ENCODE results near the gene COPS4. TPM values are rescaled to one million over a fixed set of nuclear protein-coding genes. Genes with fewer than 3 reads are reported as not detected.

COPS4 gene
- total and polyA plus RNA-seq, 2 of the 8 experiments (the other 6 are each of a cell fraction or from before 2014, with no cell fraction given): 14.9 to 28.3 TPM

DNA sequence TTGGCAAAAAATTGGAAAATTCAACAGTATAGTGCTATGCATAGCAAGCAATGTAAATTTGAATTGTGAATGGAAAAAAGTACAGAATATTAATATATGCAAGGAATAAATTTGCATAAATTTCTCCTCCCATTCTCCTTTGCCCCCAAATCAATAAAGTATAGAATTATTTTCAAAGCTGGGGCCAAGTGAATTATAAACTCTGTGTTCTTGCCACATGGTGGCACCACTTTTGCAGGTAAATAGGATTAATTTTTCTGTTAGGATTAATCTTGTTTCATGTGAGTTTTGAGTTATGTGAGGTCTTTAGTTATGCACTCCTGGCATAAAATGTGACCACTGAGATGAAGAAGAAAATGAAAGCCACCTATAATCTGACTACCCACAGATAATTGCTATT, 19.9 kb downstream of the COPS4 start:
- ChIA-PET POLR2A (ENCODE audit: partially characterized antibody) (no interaction called here), CTCF (ENCODE audit: partially characterized antibody) (interaction anchor here (0.9 to 1.5 kb wide), 6 partner anchors 10 to 226 kb away, joined by 3 to 4 read pairs (median 4); no protein-coding TSS in a partner anchor)
- Histone ChIP-seq H3K14ac (ENCODE audit: insufficient read length) (no peak overlapping the region), H3K4me1 (replicated peaks in 1 of 4; ENCODE audit: control insufficient read depth in 3 of 4, insufficient read depth in 4 of 4, low read length in 3 of 4) (no peaks in the 10 kb centered on the region), H3K4ac (replicated peaks; ENCODE audit: insufficient read length, low read depth, low read length) (no peak overlapping the region), H3K79me1 (ENCODE audit: low read depth, low read length) (no peaks in the 10 kb centered on the region), H2AK5ac (ENCODE audit: low read depth, low read length) (no peak overlapping the region), H3K36me3 (ENCODE audit: control insufficient read depth in 2 of 4, insufficient read depth in 4 of 4, low read length in 3 of 4) (peaks cover 0 to 6% (median 0%) of the 10 kb centered on the region in 4 experiments; a peak in 2 of 8 replicates), H2BK5ac (ENCODE audit: low read depth, low read length) (no peak overlapping the region), H4K8ac (ENCODE audit: extremely low read depth, insufficient read depth, low read length) (no peak overlapping the region), H3K27ac (ENCODE audit: low read depth, low read length) (no peak overlapping the region), H4K20me1 (replicated peaks in 1 of 2; ENCODE audit: control insufficient read depth in 1 of 2, insufficient read depth in 2 of 2, low read length in 2 of 2) (no peaks in the 10 kb centered on the region), H3K18ac (ENCODE audit: extremely low read depth, low read length) (no peak overlapping the region), H3K23ac (ENCODE audit: insufficient read length) (no peak overlapping the region), H2AFZ (ENCODE audit: low read length) (no peak overlapping the region), H2BK15ac (ENCODE audit: low read length) (no peak overlapping the region), H3K9ac (replicated peaks in 1 of 4; ENCODE audit: extremely low read depth in 1 of 4, low read depth in 3 of 4, low read length in 3 of 4) (no peak overlapping the region), H3K79me2 (ENCODE audit: control insufficient read depth in 1 of 2, insufficient read depth in 2 of 2, low read length in 2 of 2) (no peaks in the 10 kb centered on the region), H4K5ac (ENCODE audit: insufficient read length, low read depth, low read length) (no peak overlapping the region), H3K9me3 (ENCODE audit: insufficient read depth in 2 of 2, low read depth in 1 of 2, low read length in 1 of 2) (no peaks in the 10 kb centered on the region), H3K23me2 (ENCODE audit: low read depth, low read length) (no peaks in the 10 kb centered on the region), H2BK20ac (ENCODE audit: low read length) (no peak overlapping the region), H3K27me3 (replicated peaks in 1 of 4; ENCODE audit: control insufficient read depth in 3 of 4, extremely low read depth in 1 of 4, insufficient read depth in 3 of 4, low read length in 3 of 4) (no peaks in the 10 kb centered on the region), H2BK120ac (replicated peaks; ENCODE audit: low read depth, low read length) (no peak overlapping the region), H3K56ac (replicated peaks; ENCODE audit: insufficient read length, low read depth, low read length) (no peak overlapping the region), H4K91ac (replicated peaks; ENCODE audit: insufficient read length, low read length) (no peak overlapping the region), H2BK12ac (ENCODE audit: low read depth, low read length) (no peak overlapping the region), H3K4me3 (ENCODE audit: extremely low read depth in 1 of 4, insufficient read depth in 2 of 4, low read depth in 3 of 4, low read length in 4 of 4) (no peak overlapping the region), H3K4me2 (ENCODE audit: insufficient read depth in 1 of 2, low read depth in 2 of 2, low read length in 2 of 2) (no peak overlapping the region)
- FAIRE-seq: no peak
- TF ChIP-seq RBBP5 (IDR thresholded peaks at IDR 0.05; ENCODE audit: borderline replicate concordance, low read depth, low read length): no peak
- TF ChIP-seq EZH2 (IDR thresholded peaks at IDR 0.05; ENCODE audit: low read depth, low read length, severe bottlenecking): no peak
- TF ChIP-seq, protein P1, sequence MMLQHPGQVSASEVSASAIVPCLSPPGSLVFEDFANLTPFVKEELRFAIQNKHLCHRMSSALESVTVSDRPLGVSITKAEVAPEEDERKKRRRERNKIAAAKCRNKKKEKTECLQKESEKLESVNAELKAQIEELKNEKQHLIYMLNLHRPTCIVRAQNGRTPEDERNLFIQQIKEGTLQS (IDR thresholded peaks at IDR 0.05; ENCODE audit: insufficient read depth, low read depth, low read length): no peak
- TF ChIP-seq JUND (IDR thresholded peaks at IDR 0.05; ENCODE audit: low read length): no peak
- TF ChIP-seq TCF12 (IDR thresholded peaks at IDR 0.05; ENCODE audit: low read depth, low read length): no peak
- TF ChIP-seq EP300 (IDR thresholded peaks at IDR 0.05; ENCODE audit: borderline replicate concordance in 1 of 2, low read depth in 2 of 2, low read length in 2 of 2): no peak
- TF ChIP-seq RAD21 (IDR thresholded peaks at IDR 0.05 in 1 of 2, conservative IDR thresholded peaks at IDR 0.05 in 1 of 2; ENCODE audit: low read depth in 2 of 2, low read length in 2 of 2): peak; percentile 15 to 32
- no peak for TF ChIP-seq HDAC6 (IDR thresholded peaks at IDR 0.05; ENCODE audit: low read depth, low read length)
- no peak for TF ChIP-seq EGR1 (IDR thresholded peaks at IDR 0.05; ENCODE audit: borderline replicate concordance, low read depth, low read length)
- TF ChIP-seq, protein P2, sequence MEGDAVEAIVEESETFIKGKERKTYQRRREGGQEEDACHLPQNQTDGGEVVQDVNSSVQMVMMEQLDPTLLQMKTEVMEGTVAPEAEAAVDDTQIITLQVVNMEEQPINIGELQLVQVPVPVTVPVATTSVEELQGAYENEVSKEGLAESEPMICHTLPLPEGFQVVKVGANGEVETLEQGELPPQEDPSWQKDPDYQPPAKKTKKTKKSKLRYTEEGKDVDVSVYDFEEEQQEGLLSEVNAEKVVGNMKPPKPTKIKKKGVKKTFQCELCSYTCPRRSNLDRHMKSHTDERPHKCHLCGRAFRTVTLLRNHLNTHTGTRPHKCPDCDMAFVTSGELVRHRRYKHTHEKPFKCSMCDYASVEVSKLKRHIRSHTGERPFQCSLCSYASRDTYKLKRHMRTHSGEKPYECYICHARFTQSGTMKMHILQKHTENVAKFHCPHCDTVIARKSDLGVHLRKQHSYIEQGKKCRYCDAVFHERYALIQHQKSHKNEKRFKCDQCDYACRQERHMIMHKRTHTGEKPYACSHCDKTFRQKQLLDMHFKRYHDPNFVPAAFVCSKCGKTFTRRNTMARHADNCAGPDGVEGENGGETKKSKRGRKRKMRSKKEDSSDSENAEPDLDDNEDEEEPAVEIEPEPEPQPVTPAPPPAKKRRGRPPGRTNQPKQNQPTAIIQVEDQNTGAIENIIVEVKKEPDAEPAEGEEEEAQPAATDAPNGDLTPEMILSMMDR (IDR thresholded peaks at IDR 0.05; ENCODE audit: control extremely low read depth in 1 of 3, insufficient read depth in 1 of 3, low read depth in 1 of 3, low read length in 3 of 3): peak in 1 of 3 experiments; percentile 3; a peak in 1 of 4 replicates
- DNase-seq (ENCODE audit: low read depth in 1 of 2, low spot score in 2 of 2): no peak
